ENCODE results near the gene ZNF462.

DNA sequence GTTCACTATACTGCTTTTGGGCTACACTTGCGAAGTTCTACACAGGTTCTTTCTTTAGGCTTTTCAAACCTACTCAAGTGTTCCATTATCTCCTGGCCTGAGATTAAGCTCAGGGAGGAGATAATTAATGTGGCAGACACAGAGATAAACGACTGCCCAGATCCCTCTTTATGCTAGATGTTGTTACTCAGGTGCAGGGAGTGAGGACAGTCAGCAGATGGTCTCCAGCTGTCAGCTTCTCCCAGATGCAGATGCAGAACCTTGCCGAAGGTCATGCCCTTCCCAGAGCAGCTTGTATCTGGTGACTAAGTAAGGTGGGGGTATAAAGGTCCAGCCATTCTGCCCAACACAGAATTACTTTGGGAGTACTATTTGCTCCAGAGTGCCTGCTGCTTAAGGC is 166.2 kb downstream of the ZNF462 start:
- TF ChIP-seq, protein P1, sequence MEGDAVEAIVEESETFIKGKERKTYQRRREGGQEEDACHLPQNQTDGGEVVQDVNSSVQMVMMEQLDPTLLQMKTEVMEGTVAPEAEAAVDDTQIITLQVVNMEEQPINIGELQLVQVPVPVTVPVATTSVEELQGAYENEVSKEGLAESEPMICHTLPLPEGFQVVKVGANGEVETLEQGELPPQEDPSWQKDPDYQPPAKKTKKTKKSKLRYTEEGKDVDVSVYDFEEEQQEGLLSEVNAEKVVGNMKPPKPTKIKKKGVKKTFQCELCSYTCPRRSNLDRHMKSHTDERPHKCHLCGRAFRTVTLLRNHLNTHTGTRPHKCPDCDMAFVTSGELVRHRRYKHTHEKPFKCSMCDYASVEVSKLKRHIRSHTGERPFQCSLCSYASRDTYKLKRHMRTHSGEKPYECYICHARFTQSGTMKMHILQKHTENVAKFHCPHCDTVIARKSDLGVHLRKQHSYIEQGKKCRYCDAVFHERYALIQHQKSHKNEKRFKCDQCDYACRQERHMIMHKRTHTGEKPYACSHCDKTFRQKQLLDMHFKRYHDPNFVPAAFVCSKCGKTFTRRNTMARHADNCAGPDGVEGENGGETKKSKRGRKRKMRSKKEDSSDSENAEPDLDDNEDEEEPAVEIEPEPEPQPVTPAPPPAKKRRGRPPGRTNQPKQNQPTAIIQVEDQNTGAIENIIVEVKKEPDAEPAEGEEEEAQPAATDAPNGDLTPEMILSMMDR (IDR thresholded peaks at IDR 0.05), result no peak
- TF ChIP-seq POLR2A (IDR thresholded peaks at IDR 0.05), result no peak
- TF ChIP-seq EP300 (IDR thresholded peaks at IDR 0.05), result no peak
